HepG2 (cell line): ENCODE data around the gene NAIF1. TPM values are rescaled to one million over a fixed set of nuclear protein-coding genes. Genes with fewer than 3 reads are reported as not detected.
A peak's percentile ranks its signal among the peaks of the same experiment; 100 is the strongest.

Experiments
- ARNTL ChIP-seq: sonication (generic); formaldehyde crosslinking; IDR thresholded peaks from 2 replicates; pipeline ENCODE4 v1.4.0; 2020; ENCODE audit warnings: mild to moderate bottlenecking, missing genetic modification reagents
- DMAP1 ChIP-seq: IDR thresholded peaks from 2 replicates; pipeline ENCODE4 v1.6.1; 2016
- FOXC1 ChIP-seq: sonication (generic); formaldehyde crosslinking; IDR thresholded peaks from 2 replicates; pipeline ENCODE4 v1.8.0; 2022; ENCODE audit warnings: mild to moderate bottlenecking, missing genetic modification reagents, borderline replicate concordance
- HIC2 ChIP-seq: sonication (generic); formaldehyde crosslinking; IDR thresholded peaks from 2 replicates; pipeline ENCODE4 v1.9.0; 2022; ENCODE audit warnings: low read depth, missing genetic modification reagents
- NFYC ChIP-seq: IDR thresholded peaks from 2 replicates; pipeline ENCODE4 v1.6.1; 2016; ENCODE audit warnings: missing genetic modification reagents, missing compliant biosample characterization
- PAXIP1 ChIP-seq: sonication (generic); formaldehyde crosslinking; conservative IDR thresholded peaks from 2 replicates; pipeline ENCODE4 v1.4.0; 2020; ENCODE audit warnings: mild to moderate bottlenecking, missing genetic modification reagents, moderate library complexity
- PLSCR1 ChIP-seq: sonication (generic); formaldehyde crosslinking; IDR thresholded peaks from 2 replicates; pipeline ENCODE4 v1.5.0; 2020; ENCODE audit warnings: missing genetic modification reagents, mild to moderate bottlenecking, borderline replicate concordance
- POLR2AphosphoS2 ChIP-seq: IDR thresholded peaks from 2 replicates; pipeline ENCODE4 v1.6.1; 2011; ENCODE audit warnings: low read depth, low read length, improper control_type of control experiment
- POLR2G ChIP-seq: fragments of 200-400 bp; formaldehyde crosslinking; IDR thresholded peaks from 2 replicates; pipeline ENCODE4 v1.6.1; 2018; ENCODE audit warnings: mild to moderate bottlenecking, low read depth, low read length, moderate library complexity
- ZBTB44 ChIP-seq: sonication (generic); formaldehyde crosslinking; IDR thresholded peaks from 2 replicates; pipeline ENCODE4 v1.4.0; 2020; ENCODE audit warnings: missing genetic modification reagents
- ZFP1 ChIP-seq: IDR thresholded peaks from 2 replicates; pipeline ENCODE4 v1.6.1; 2016
- ZHX2 ChIP-seq, 2 experiments: sonication (generic) in 1 of 2; formaldehyde crosslinking in 1 of 2; IDR thresholded peaks; 2 replicates each; pipeline versions ENCODE4 v1.6.1 to v1.9.0; 2014 to 2022; ENCODE audit warnings: antibody characterized with exemption in 1 of 2, borderline replicate concordance in 1 of 2, inconsistent platforms in 1 of 2, low read depth in 1 of 2, missing genetic modification reagents in 1 of 2
- ZKSCAN8 ChIP-seq: IDR thresholded peaks from 2 replicates; pipeline ENCODE4 v1.6.1; 2016; ENCODE audit warnings: borderline replicate concordance, missing genetic modification reagents, missing compliant biosample characterization
- polyA plus RNA-seq, 8 experiments: library from polyadenylated mRNA; depleted of rRNA in 3 of 8; stranded (reverse) in 7 of 8; unstranded in 1 of 8; fragments of >200 nt; fragmentation: Illumina TruSeq in 4 of 8; extraction: Trizol in 4 of 8; gene quantifications; 2 replicates each; pipeline versions ENCODE4 v1.2.1 to v1.2.3, GENCODE V29; 2011 to 2016; ENCODE audit warnings: low read depth in 4 of 8, missing spikeins in 1 of 8, mixed read lengths in 1 of 8; ENCODE audit not compliant: insufficient read depth in 1 of 8
- total RNA-seq, 5 experiments: library from RNA; depleted of rRNA; stranded (reverse); fragments of >200 nt; fragmentation: Illumina TruSeq; extraction: Trizol; gene quantifications; 2 replicates each; pipeline ENCODE4 v1.2.3, GENCODE V29; 2016; ENCODE audit warnings: low read depth in 1 of 5

Gene NAIF1
- total and polyA plus RNA-seq, 2 of the 13 experiments (the other 11 are each of a cell fraction or from before 2014, with no cell fraction given) = 6.0 to 6.9 TPM

- TF ChIP-seq ZBTB44 (CRISPR knock-in tag) (no peak), FOXC1 (CRISPR knock-in tag) (peak; percentile 61; the same call in 1 of the 2 replicates), DMAP1 (CRISPR knock-in tag) (no peak), HIC2 (CRISPR knock-in tag) (no peak; the same call in 1 of the 2 replicates), ZFP1 (CRISPR knock-in tag) (no peak), NFYC (CRISPR knock-in tag) (peak; percentile 96), PAXIP1 (peak; percentile 19; the same call in 1 of the 2 replicates), ZHX2 (IDR thresholded peaks at IDR 0.05; ENCODE audit: low read depth) (0 out of 2 replicates have a peak, but pooled peaks have one; percentile 33), ZHX2 (CRISPR knock-in tag; IDR thresholded peaks at IDR 0.05; ENCODE audit: borderline replicate concordance) (no peak), ZKSCAN8 (CRISPR knock-in tag) (no peak), ARNTL (CRISPR knock-in tag) (0 out of 2 replicates have a peak, but pooled peaks have one; percentile 43), PLSCR1 (CRISPR knock-in tag) (no peak), POLR2AphosphoS2 (no peak), POLR2G (peak; percentile 61; the same call in 1 of the 2 replicates)
These were observed at the start of gene NAIF1 (continued) for GRCh38 chr9:128066713-128067644.
